Measurements from ENCODE around the gene SPG7.

- TF ChIP-seq, protein P1, sequence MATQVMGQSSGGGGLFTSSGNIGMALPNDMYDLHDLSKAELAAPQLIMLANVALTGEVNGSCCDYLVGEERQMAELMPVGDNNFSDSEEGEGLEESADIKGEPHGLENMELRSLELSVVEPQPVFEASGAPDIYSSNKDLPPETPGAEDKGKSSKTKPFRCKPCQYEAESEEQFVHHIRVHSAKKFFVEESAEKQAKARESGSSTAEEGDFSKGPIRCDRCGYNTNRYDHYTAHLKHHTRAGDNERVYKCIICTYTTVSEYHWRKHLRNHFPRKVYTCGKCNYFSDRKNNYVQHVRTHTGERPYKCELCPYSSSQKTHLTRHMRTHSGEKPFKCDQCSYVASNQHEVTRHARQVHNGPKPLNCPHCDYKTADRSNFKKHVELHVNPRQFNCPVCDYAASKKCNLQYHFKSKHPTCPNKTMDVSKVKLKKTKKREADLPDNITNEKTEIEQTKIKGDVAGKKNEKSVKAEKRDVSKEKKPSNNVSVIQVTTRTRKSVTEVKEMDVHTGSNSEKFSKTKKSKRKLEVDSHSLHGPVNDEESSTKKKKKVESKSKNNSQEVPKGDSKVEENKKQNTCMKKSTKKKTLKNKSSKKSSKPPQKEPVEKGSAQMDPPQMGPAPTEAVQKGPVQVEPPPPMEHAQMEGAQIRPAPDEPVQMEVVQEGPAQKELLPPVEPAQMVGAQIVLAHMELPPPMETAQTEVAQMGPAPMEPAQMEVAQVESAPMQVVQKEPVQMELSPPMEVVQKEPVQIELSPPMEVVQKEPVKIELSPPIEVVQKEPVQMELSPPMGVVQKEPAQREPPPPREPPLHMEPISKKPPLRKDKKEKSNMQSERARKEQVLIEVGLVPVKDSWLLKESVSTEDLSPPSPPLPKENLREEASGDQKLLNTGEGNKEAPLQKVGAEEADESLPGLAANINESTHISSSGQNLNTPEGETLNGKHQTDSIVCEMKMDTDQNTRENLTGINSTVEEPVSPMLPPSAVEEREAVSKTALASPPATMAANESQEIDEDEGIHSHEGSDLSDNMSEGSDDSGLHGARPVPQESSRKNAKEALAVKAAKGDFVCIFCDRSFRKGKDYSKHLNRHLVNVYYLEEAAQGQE (IDR thresholded peaks at IDR 0.05) = no peak
- TF ChIP-seq MAX (IDR thresholded peaks at IDR 0.05) (no peak), GATA3 (IDR thresholded peaks at IDR 0.05; ENCODE audit: borderline replicate concordance) (no peak), POLR2A (IDR thresholded peaks at IDR 0.05; ENCODE audit: low read length) (no peak), CTCF (IDR thresholded peaks at IDR 0.05) (no peak), KDM1A (IDR thresholded peaks at IDR 0.05; ENCODE audit: low read depth) (no peak)
These were observed 93.7 kb downstream of the SPG7 start for GRCh38 chr16:89601906-89602272.
